Progenitor cell of endocrine pancreas (in vitro differentiated cells): ENCODE results near the gene FTO. TPM values are rescaled to one million over a fixed set of nuclear protein-coding genes. Genes with fewer than 3 reads are reported as not detected.

Experiments used
- DNase-seq: peaks from one replicate; pipeline ENCODE4 v3.0.0; 2021; ENCODE audit warnings: low spot score; ENCODE audit not compliant: unreplicated experiment
- H3K27ac Mint-ChIP-seq: 2 replicates; pipeline ENCODE4 v1.8.0; 2021; ENCODE audit warnings: mild to moderate bottlenecking, moderate library complexity, mixed read lengths
- H3K27me3 Mint-ChIP-seq: 2 replicates; pipeline ENCODE4 v1.8.0; 2021; ENCODE audit warnings: mixed read lengths
- H3K36me3 Mint-ChIP-seq: 2 replicates; pipeline ENCODE4 v1.8.0; 2022; ENCODE audit warnings: mixed read lengths; ENCODE audit not compliant: insufficient read depth
- H3K4me1 Mint-ChIP-seq: 2 replicates; pipeline ENCODE4 v1.8.0; 2021; ENCODE audit warnings: low read depth, mixed read lengths
- H3K4me3 Mint-ChIP-seq: 2 replicates; pipeline ENCODE4 v1.8.0; 2021; ENCODE audit warnings: low read depth, mild to moderate bottlenecking, moderate library complexity, mixed read lengths
- H3K9me3 Mint-ChIP-seq: 2 replicates; pipeline ENCODE4 v1.8.0; 2021; ENCODE audit warnings: low read depth, mixed read lengths
- CTCF ChIP-seq: fragments of 200-600 bp; sonication (generic); IDR thresholded peaks from one replicate; pipeline ENCODE4 v1.5.0; 2021; ENCODE audit warnings: antibody characterized with exemption, mild to moderate bottlenecking; ENCODE audit not compliant: unreplicated experiment
- total RNA-seq: library from RNA; stranded (reverse); gene quantifications from 2 replicates; pipeline ENCODE4 v1.2.1, GENCODE V29; 2021

FTO gene
- total RNA-seq, 1 donor from 2014 or later = 78.7 TPM

- DNase-seq = no peak
- H3K4me1 Mint-ChIP-seq = peaks cover 2% of the 10 kb centered on the region
- no peaks in the 10 kb centered on the region for H3K36me3 Mint-ChIP-seq
- H3K4me3 Mint-ChIP-seq = no peak overlapping the region
- no peak for TF ChIP-seq CTCF
- H3K9me3 Mint-ChIP-seq = no peaks in the 10 kb centered on the region
- H3K27me3 Mint-ChIP-seq = no peaks in the 10 kb centered on the region
- no peak overlapping the region for H3K27ac Mint-ChIP-seq
Observed at GRCh38 chr16:53715023-53715384, 11.0 kb downstream of the FTO start.

GRCh38 chr16:53717577-53717976 lies 13.6 kb downstream of the FTO start:
- Mint-ChIP-seq H3K36me3 (no peaks in the 10 kb centered on the region), H3K4me1 (peaks cover 2% of the 10 kb centered on the region), H3K27me3 (no peaks in the 10 kb centered on the region), H3K4me3 (no peak overlapping the region), H3K27ac (no peak overlapping the region), H3K9me3 (no peaks in the 10 kb centered on the region)
- no peak for TF ChIP-seq CTCF
- DNase-seq = no peak

- no peak for DNase-seq
- Mint-ChIP-seq H3K4me1 (no peaks in the 10 kb centered on the region), H3K27ac (no peak overlapping the region), H3K27me3 (no peaks in the 10 kb centered on the region), H3K9me3 (no peaks in the 10 kb centered on the region), H3K36me3 (no peaks in the 10 kb centered on the region), H3K4me3 (no peak overlapping the region)
- TF ChIP-seq CTCF = no peak
Observed at GRCh38 chr16:53721017-53721416, 17.1 kb downstream of the FTO start.

DNA sequence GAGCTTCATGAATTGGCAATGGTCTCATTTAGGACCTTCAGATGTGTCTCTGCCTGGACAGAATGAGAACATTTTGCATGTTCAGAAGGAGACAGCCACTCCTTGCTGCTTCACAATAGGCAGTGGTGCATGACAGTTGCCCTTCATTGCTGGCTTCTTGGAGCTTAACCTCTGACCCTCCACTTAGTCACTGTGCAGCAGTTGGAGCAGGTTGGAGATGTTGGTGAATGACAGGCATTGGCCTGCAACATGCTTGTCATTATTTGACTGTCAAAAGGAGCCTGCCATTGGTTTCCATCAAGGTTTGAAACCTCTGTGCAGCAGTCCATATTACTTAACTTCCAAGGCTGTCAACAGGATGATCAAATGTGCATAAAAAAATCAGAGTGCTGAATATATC lies 22.7 kb downstream of the FTO start:
- no peak for TF ChIP-seq CTCF
- H3K36me3 Mint-ChIP-seq = no peaks in the 10 kb centered on the region
- no peaks in the 10 kb centered on the region for H3K9me3 Mint-ChIP-seq
- no peak overlapping the region for H3K27ac Mint-ChIP-seq
- peaks cover 5% of the 10 kb centered on the region for H3K4me1 Mint-ChIP-seq
- no peaks in the 10 kb centered on the region for H3K27me3 Mint-ChIP-seq
- DNase-seq = no peak
- no peak overlapping the region for H3K4me3 Mint-ChIP-seq

GRCh38 chr16:53730693-53731092 lies 26.7 kb downstream of the FTO start:
- peaks cover 12% of the 10 kb centered on the region for H3K4me1 Mint-ChIP-seq
- no peak overlapping the region for H3K4me3 Mint-ChIP-seq
- H3K36me3 Mint-ChIP-seq = peaks cover 1% of the 10 kb centered on the region
- no peaks in the 10 kb centered on the region for H3K9me3 Mint-ChIP-seq
- TF ChIP-seq CTCF = no peak
- no peaks in the 10 kb centered on the region for H3K27me3 Mint-ChIP-seq
- peak overlapping the region; percentile 22 for H3K27ac Mint-ChIP-seq
- no peak for DNase-seq
